H1 (cell line): ENCODE data around the gene HOXA6. TPM values are rescaled to one million over a fixed set of nuclear protein-coding genes. Genes with fewer than 3 reads are reported as not detected.

Experiments
- CTCF ChIA-PET: fragments of 300-600 bp; sonication (Branson Sonifier 250); formaldehyde crosslinking; loops from one replicate; lab custom pipeline; 2021; ENCODE audit not compliant: partially characterized antibody; lab: Charles Lee
- POLR2A ChIA-PET: fragments of 300-600 bp; sonication (Branson Sonifier 250); formaldehyde crosslinking; loops from one replicate; lab custom pipeline; 2021; ENCODE audit warnings: inconsistent platforms; ENCODE audit not compliant: partially characterized antibody; lab: Charles Lee
- DNase-seq, 2 experiments: peaks; one replicate each; pipeline versions ENCODE4 v3.0.0 to v3.0.0-alpha.2; 2010 to 2022; ENCODE audit warnings: low spot score in 2 of 2, low read depth in 1 of 2, mixed read lengths in 1 of 2
- FAIRE-seq: peaks from 2 replicates; lab custom pipeline; 2011; peaks lifted over from hg19 to GRCh38; lab: Jason Lieb, UNC
- H2AFZ ChIP-seq: 2 replicates; pipeline ENCODE4 v1.8.1; 2012; ENCODE audit warnings: low read length, inconsistent platforms
- H2AK5ac ChIP-seq: 2 replicates; pipeline ENCODE4 v1.6.1; 2013; ENCODE audit warnings: low read depth, low read length
- H2BK120ac ChIP-seq: replicated peaks from 2 replicates; pipeline ENCODE3; 2013; ENCODE audit warnings: low read depth, low read length, inconsistent platforms
- H2BK12ac ChIP-seq: 2 replicates; pipeline ENCODE4 v1.6.1; 2013; ENCODE audit warnings: low read depth, low read length
- H2BK15ac ChIP-seq: 2 replicates; pipeline ENCODE4 v1.6.1; 2013; ENCODE audit warnings: low read length
- H2BK20ac ChIP-seq: 2 replicates; pipeline ENCODE4 v1.6.1; 2013; ENCODE audit warnings: low read length
- H2BK5ac ChIP-seq: 2 replicates; pipeline ENCODE4 v1.6.1; 2013; ENCODE audit warnings: low read depth, low read length
- H3K14ac ChIP-seq: 2 replicates; pipeline ENCODE4 v1.6.1; 2013; ENCODE audit warnings: inconsistent platforms; ENCODE audit not compliant: insufficient read length
- H3K18ac ChIP-seq: 2 replicates; pipeline ENCODE4 v1.6.1; 2013; ENCODE audit warnings: low read length; ENCODE audit errors: extremely low read depth
- H3K23ac ChIP-seq: 2 replicates; pipeline ENCODE4 v1.6.1; 2013; ENCODE audit warnings: inconsistent platforms; ENCODE audit not compliant: insufficient read length
- H3K23me2 ChIP-seq: 2 replicates; pipeline ENCODE4 v1.6.1; 2013; ENCODE audit warnings: low read depth, low read length
- H3K27ac ChIP-seq: 2 replicates; pipeline ENCODE4 v1.6.1; 2011; ENCODE audit warnings: low read depth, low read length, inconsistent platforms
- H3K27me3 ChIP-seq, 4 experiments: replicated peaks in 1 of 4; 1 replicate in 1 of 4; 2 replicates in 3 of 4; pipeline versions ENCODE4 v1.6.1 to v1.8.1; 2011 to 2013; ENCODE audit warnings: low read length in 3 of 4, mild to moderate bottlenecking in 3 of 4, inconsistent platforms in 2 of 4, mixed read lengths in 2 of 4, moderate library complexity in 1 of 4; ENCODE audit not compliant: control insufficient read depth in 3 of 4, insufficient read depth in 3 of 4; ENCODE audit errors: extremely low read depth in 1 of 4
- H3K36me3 ChIP-seq, 4 experiments: 2 replicates each; pipeline versions ENCODE4 v1.6.1 to v1.8.1; 2011 to 2013; ENCODE audit warnings: mild to moderate bottlenecking in 4 of 4, low read length in 3 of 4, moderate library complexity in 2 of 4, control low read depth in 1 of 4, inconsistent platforms in 1 of 4; ENCODE audit not compliant: insufficient read depth in 4 of 4, control insufficient read depth in 2 of 4
- H3K4ac ChIP-seq: replicated peaks from 2 replicates; pipeline ENCODE3; 2013; ENCODE audit warnings: low read length, low read depth, mixed read lengths, inconsistent platforms; ENCODE audit not compliant: insufficient read length
- H3K4me1 ChIP-seq, 4 experiments: replicated peaks in 1 of 4; 1 replicate in 1 of 4; 2 replicates in 3 of 4; pipeline versions ENCODE4 v1.6.1 to v1.8.1; 2011 to 2013; ENCODE audit warnings: low read length in 3 of 4, inconsistent platforms in 2 of 4, mixed read lengths in 1 of 4; ENCODE audit not compliant: insufficient read depth in 4 of 4, control insufficient read depth in 3 of 4
- H3K4me2 ChIP-seq, 2 experiments: 2 replicates each; pipeline versions ENCODE4 v1.6.1 to v1.8.1; 2011 to 2013; ENCODE audit warnings: low read depth in 2 of 2, low read length in 2 of 2, control low read depth in 1 of 2, inconsistent platforms in 1 of 2, mild to moderate bottlenecking in 1 of 2; ENCODE audit not compliant: insufficient read depth in 1 of 2
- H3K4me3 ChIP-seq, 4 experiments: fragments of 200-600, 300-600 bp in 1 of 4; sonication (generic), shearing (Covaris generic), sonication (Bioruptor Twin) in 1 of 4; 2 replicates each; pipeline versions ENCODE4 v1.5.1 to v1.8.1; 2011 to 2016; ENCODE audit warnings: low read length in 4 of 4, low read depth in 3 of 4, control low read depth in 2 of 4, inconsistent platforms in 2 of 4, mild to moderate bottlenecking in 2 of 4, mixed read lengths in 1 of 4, moderate library complexity in 1 of 4; ENCODE audit not compliant: insufficient read depth in 2 of 4; ENCODE audit errors: extremely low read depth in 1 of 4
- H3K56ac ChIP-seq: replicated peaks from 2 replicates; pipeline ENCODE3; 2013; ENCODE audit warnings: low read depth, mild to moderate bottlenecking, mixed read lengths, low read length, inconsistent platforms; ENCODE audit not compliant: insufficient read length
- H3K79me1 ChIP-seq: 2 replicates; pipeline ENCODE4 v1.6.1; 2013; ENCODE audit warnings: low read depth, low read length, control low read depth
- H3K79me2 ChIP-seq, 2 experiments: 2 replicates each; pipeline versions ENCODE4 v1.6.1 to v1.8.1; 2012 to 2013; ENCODE audit warnings: low read length in 2 of 2, mild to moderate bottlenecking in 2 of 2, inconsistent platforms in 1 of 2; ENCODE audit not compliant: insufficient read depth in 2 of 2, control insufficient read depth in 1 of 2
- H3K9ac ChIP-seq, 4 experiments: replicated peaks in 1 of 4; 1 replicate in 1 of 4; 2 replicates in 3 of 4; pipeline versions ENCODE4 v1.6.1 to v1.8.1; 2011 to 2013; ENCODE audit warnings: low read depth in 3 of 4, low read length in 3 of 4, control low read depth in 2 of 4, mild to moderate bottlenecking in 2 of 4, moderate library complexity in 2 of 4, inconsistent platforms in 1 of 4; ENCODE audit errors: extremely low read depth in 1 of 4
- H3K9me3 ChIP-seq, 2 experiments: 2 replicates each; pipeline versions ENCODE4 v1.6.1 to v1.8.1; 2012 to 2013; ENCODE audit warnings: mild to moderate bottlenecking in 2 of 2, moderate library complexity in 2 of 2, control low read depth in 1 of 2, inconsistent platforms in 1 of 2, low read depth in 1 of 2, low read length in 1 of 2, mixed read lengths in 1 of 2; ENCODE audit not compliant: insufficient read depth in 2 of 2
- H4K20me1 ChIP-seq, 2 experiments: replicated peaks in 1 of 2; 2 replicates each; pipeline versions ENCODE3 to v1.8.1; 2011 to 2013; ENCODE audit warnings: inconsistent platforms in 2 of 2, low read length in 2 of 2, mild to moderate bottlenecking in 1 of 2; ENCODE audit not compliant: insufficient read depth in 2 of 2, control insufficient read depth in 1 of 2
- H4K5ac ChIP-seq: 2 replicates; pipeline ENCODE4 v1.6.1; 2013; ENCODE audit warnings: low read length, low read depth, mixed read lengths, inconsistent platforms; ENCODE audit not compliant: insufficient read length
- H4K8ac ChIP-seq: 2 replicates; pipeline ENCODE4 v1.8.0; 2013; ENCODE audit warnings: mild to moderate bottlenecking, moderate library complexity, low read length, inconsistent platforms; ENCODE audit not compliant: insufficient read depth; ENCODE audit errors: extremely low read depth
- H4K91ac ChIP-seq: replicated peaks from 2 replicates; pipeline ENCODE3; 2013; ENCODE audit warnings: low read length, mixed read lengths, inconsistent platforms; ENCODE audit not compliant: insufficient read length
- CREB1 ChIP-seq: IDR thresholded peaks from 2 replicates; pipeline ENCODE4 v1.6.1; 2012; ENCODE audit warnings: inconsistent platforms
- EZH2 ChIP-seq: fragments of 200-600 bp; sonication (generic); IDR thresholded peaks from 2 replicates; pipeline ENCODE4 v1.7.1; 2012; ENCODE audit warnings: low read depth, mild to moderate bottlenecking, moderate library complexity, low read length, inconsistent platforms; ENCODE audit not compliant: severe bottlenecking
- FOSL1 ChIP-seq: IDR thresholded peaks from 2 replicates; pipeline ENCODE4 v1.6.1; 2011; ENCODE audit warnings: mild to moderate bottlenecking, low read depth, low read length, moderate library complexity; ENCODE audit not compliant: insufficient read depth
- KDM4A ChIP-seq: IDR thresholded peaks from one replicate; pipeline ENCODE4 v1.7.1; 2012; ENCODE audit warnings: low read depth, mild to moderate bottlenecking, moderate library complexity, low read length, inconsistent platforms; ENCODE audit not compliant: severe bottlenecking
- RBBP5 ChIP-seq: IDR thresholded peaks from 2 replicates; pipeline ENCODE4 v1.7.1; 2012; ENCODE audit warnings: low read depth, mild to moderate bottlenecking, inconsistent platforms, low read length, moderate library complexity, borderline replicate concordance
- SIN3A ChIP-seq, 2 experiments: IDR thresholded peaks in 1 of 2; conservative IDR thresholded peaks in 1 of 2; 2 replicates each; pipeline ENCODE4 v1.6.1; 2011 to 2012; ENCODE audit warnings: low read length in 2 of 2, improper control_type of control experiment in 1 of 2, low read depth in 1 of 2, mild to moderate bottlenecking in 1 of 2
- SIRT6 ChIP-seq: IDR thresholded peaks from one replicate; pipeline ENCODE4 v1.7.1; 2012; ENCODE audit warnings: low read length, inconsistent platforms
- SP1 ChIP-seq: IDR thresholded peaks from 2 replicates; pipeline ENCODE4 v1.6.1; 2011; ENCODE audit warnings: low read depth, low read length
- ZNF274 ChIP-seq: IDR thresholded peaks from 2 replicates; pipeline ENCODE4 v1.7.0; 2012; ENCODE audit warnings: low read length, borderline replicate concordance; ENCODE audit errors: extremely low read depth
- WGBS, 2 experiments: shearing (Covaris generic) in 1 of 2; methylation state at CpG; one replicate each; pipeline versions ENCODE4 v1.1.6 to v1.1.7; 2013 to 2015; ENCODE audit warnings: low lambda C conversion rate in 2 of 2, mixed read lengths in 2 of 2, inconsistent platforms in 1 of 2, low coverage in 1 of 2, missing lambda C conversion rate in 1 of 2; ENCODE audit not compliant: insufficient replicate concordance in 2 of 2, insufficient coverage in 1 of 2, insufficient read length in 1 of 2; ENCODE audit errors: extremely low coverage in 1 of 2, missing lambda C conversion rate in 1 of 2; 5-methylcytosine and 5-hydroxymethylcytosine counted together
- polyA plus RNA-seq, 7 experiments: library from polyadenylated mRNA; depleted of rRNA in 3 of 7; stranded (reverse) in 5 of 7; unstranded in 2 of 7; fragments of >200 nt in 5 of 7; fragments of 200-250 nt in 2 of 7; gene quantifications; 1 replicate in 5 of 7; 2 replicates in 1 of 7; 4 replicates in 1 of 7; pipeline versions ENCODE4 v1.2.1 to v1.2.3, GENCODE V29; 2011 to 2013; ENCODE audit warnings: missing spikeins in 2 of 7, mixed read lengths in 2 of 7
- total RNA-seq: library from RNA; stranded (reverse); fragmentation: NEBNext Ultra II Directional; extraction: Animal tissue kit (Norgen Biotek cat#: 25700); gene quantifications from 2 replicates; pipeline ENCODE4 v1.2.1, GENCODE V29; 2021
- TF ChIP-seq, protein P1 (sequence below): IDR thresholded peaks from 2 replicates; pipeline ENCODE4 v1.6.1; 2011; ENCODE audit warnings: low read length, improper control_type of control experiment
- TF ChIP-seq, protein P2 (sequence below): IDR thresholded peaks from 2 replicates; pipeline ENCODE4 v1.6.1; 2012; ENCODE audit warnings: inconsistent platforms

HOXA6 gene
- total and polyA plus RNA-seq, 2 of the 8 experiments (the other 6 are each of a cell fraction or from before 2014, with no cell fraction given): not detected

DNA sequence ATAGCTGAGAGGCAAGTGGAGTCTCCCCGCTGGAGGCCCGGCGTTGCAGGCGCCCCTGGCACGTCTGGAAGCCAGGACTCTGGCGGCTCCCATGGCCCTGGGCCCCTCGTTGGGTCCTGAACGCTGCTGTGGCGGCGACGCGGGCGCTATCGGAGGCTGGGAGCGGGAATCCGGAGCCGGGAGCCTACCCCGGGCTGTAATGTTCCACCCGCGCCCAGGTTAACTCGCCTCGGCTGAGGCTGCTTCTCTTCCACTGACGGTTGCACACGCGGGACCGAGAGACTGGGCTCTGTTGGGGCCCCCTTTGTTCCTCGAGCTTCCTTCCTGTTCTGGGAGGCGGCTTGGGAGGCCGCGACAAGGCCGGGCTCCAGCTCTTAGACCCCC lies 2.8 kb downstream of the HOXA6 start:
- H3K9me3 ChIP-seq: peaks cover 0 to 3% of the 10 kb centered on the region in 2 experiments; a peak in 1 of 4 replicates
- H3K56ac ChIP-seq: no peak overlapping the region
- H3K4me3 ChIP-seq: no peak overlapping the region
- no peak overlapping the region for H2BK20ac ChIP-seq
- no peak overlapping the region for H3K4me2 ChIP-seq
- H4K5ac ChIP-seq: no peak overlapping the region
- H2BK120ac ChIP-seq: no peak overlapping the region
- no peak overlapping the region for H2AK5ac ChIP-seq
- no peak overlapping the region for H3K23ac ChIP-seq
- no peak overlapping the region for H3K18ac ChIP-seq
- no peaks in the 10 kb centered on the region for H3K79me1 ChIP-seq
- DNase-seq: peak in 1 of 2 experiments; percentile 56
- H3K23me2 ChIP-seq: peaks cover 9% of the 10 kb centered on the region
- peaks cover 0 to 6% (median 0%) of the 10 kb centered on the region in 4 experiments; a peak in 1 of 8 replicates for H3K36me3 ChIP-seq
- 17% methylated on average over 30 of the region's 31 CpGs; no CpG with 5 or more reads in 1 of the 2 experiments for WGBS, 2 experiments
- H2BK15ac ChIP-seq: no peak overlapping the region
- peaks cover 96 to 100% (median 99%) of the 10 kb centered on the region in 4 experiments for H3K27me3 ChIP-seq
- H4K8ac ChIP-seq: peak overlapping the region; percentile 9; the same call in 1 of the 2 replicates
- no peak overlapping the region for H3K9ac ChIP-seq
- ChIA-PET POLR2A (no interaction called here), CTCF (interaction anchor here (0.7 to 12.5 kb wide), 26 partner anchors 9 to 1247 kb away, joined by 3 to 123 read pairs (median 12); partner anchors contain the start of genes HOXA1, HOXA10, HOXA3 and HOXA4)
- no peaks in the 10 kb centered on the region for H3K79me2 ChIP-seq
- no peak overlapping the region for H2BK5ac ChIP-seq
- no peak overlapping the region for H3K4ac ChIP-seq
- no peak overlapping the region for H2AFZ ChIP-seq
- no peak overlapping the region for H3K14ac ChIP-seq
- TF ChIP-seq FOSL1: no peak
- TF ChIP-seq EZH2: no peak
- no peak for TF ChIP-seq CREB1
- TF ChIP-seq ZNF274: no peak
- TF ChIP-seq SIN3A (conservative IDR thresholded peaks at IDR 0.05 in 1 of 2, IDR thresholded peaks at IDR 0.05 in 1 of 2; ENCODE audit: low read depth in 1 of 2, low read length in 2 of 2): no peak
- TF ChIP-seq, protein P1, sequence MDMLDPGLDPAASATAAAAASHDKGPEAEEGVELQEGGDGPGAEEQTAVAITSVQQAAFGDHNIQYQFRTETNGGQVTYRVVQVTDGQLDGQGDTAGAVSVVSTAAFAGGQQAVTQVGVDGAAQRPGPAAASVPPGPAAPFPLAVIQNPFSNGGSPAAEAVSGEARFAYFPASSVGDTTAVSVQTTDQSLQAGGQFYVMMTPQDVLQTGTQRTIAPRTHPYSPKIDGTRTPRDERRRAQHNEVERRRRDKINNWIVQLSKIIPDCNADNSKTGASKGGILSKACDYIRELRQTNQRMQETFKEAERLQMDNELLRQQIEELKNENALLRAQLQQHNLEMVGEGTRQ: no peak
- no peak for TF ChIP-seq KDM4A
- TF ChIP-seq RBBP5: no peak
- no peak for TF ChIP-seq SP1
- no peak for TF ChIP-seq SIRT6
- TF ChIP-seq, protein P2, sequence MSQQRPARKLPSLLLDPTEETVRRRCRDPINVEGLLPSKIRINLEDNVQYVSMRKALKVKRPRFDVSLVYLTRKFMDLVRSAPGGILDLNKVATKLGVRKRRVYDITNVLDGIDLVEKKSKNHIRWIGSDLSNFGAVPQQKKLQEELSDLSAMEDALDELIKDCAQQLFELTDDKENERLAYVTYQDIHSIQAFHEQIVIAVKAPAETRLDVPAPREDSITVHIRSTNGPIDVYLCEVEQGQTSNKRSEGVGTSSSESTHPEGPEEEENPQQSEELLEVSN: no peak
- TF ChIP-seq, all 59 proteins: peak for 0
- H3K27ac ChIP-seq: no peak overlapping the region
- peaks cover 26 to 31% of the 10 kb centered on the region in 2 experiments for H4K20me1 ChIP-seq
- no peak overlapping the region for H4K91ac ChIP-seq
- FAIRE-seq: no peak
- H2BK12ac ChIP-seq: no peak overlapping the region
- H3K4me1 ChIP-seq: peaks cover 0 to 9% (median 5%) of the 10 kb centered on the region in 4 experiments; a peak in 5 of 7 replicates
